Measurements from ENCODE around the gene CNN3. TPM values are rescaled to one million over a fixed set of nuclear protein-coding genes. Genes with fewer than 3 reads are reported as not detected.
A peak's percentile ranks its signal among the peaks of the same experiment; 100 is the strongest.

The CNN3 gene
- total RNA-seq, 8 experiments from 2014 or later = 48.0 to 479 (median 171) TPM

GRCh38 chr1:94872771-94873495, 54.0 kb downstream of the CNN3 start:
- 67 to 100% (median 84%) methylated on average over 1 to 4 of the region's 4 CpGs for WGBS, 10 experiments
- no peak overlapping the region for H3K27ac ChIP-seq
- H3K4me3 ChIP-seq = no peak overlapping the region

GRCh38 chr1:94871031-94871430, 55.9 kb downstream of the CNN3 start:
- 61 to 100% (median 88%) methylated on average over 1 to 2 of the region's 2 CpGs; no CpG with 5 or more reads in 6 of the 10 experiments for WGBS, 10 experiments
- H3K4me1 ChIP-seq (replicated peaks in 1 of 2) = peaks cover 35 to 43% of the 10 kb centered on the region in 2 donors
- H3K4me3 ChIP-seq = no peak overlapping the region
- no peak for ATAC-seq (replicated peaks in 6 of 8)
- in situ Hi-C loops (cut with MboI; ENCODE audit: low pct_unique_long_range_greater_than_20kb in 2 of 9, low sequenced_read_pairs in 9 of 9, unreplicated experiment in 9 of 9) = loop anchor here in 2 of 9 experiments (25.0 kb wide), 1 partner anchor 166 kb away; no protein-coding TSS in a partner anchor
- H3K27ac ChIP-seq = no peak overlapping the region

More at GRCh38 chr1:94872771-94873495, 54.0 kb downstream of the CNN3 start:
- in situ Hi-C loops (cut with MboI; ENCODE audit: low pct_unique_long_range_greater_than_20kb in 2 of 9, low sequenced_read_pairs in 9 of 9, unreplicated experiment in 9 of 9) = loop anchor here in 2 of 9 experiments (25.0 kb wide), 1 partner anchor 164 kb away; no protein-coding TSS in a partner anchor
- peak in 3 of 8 experiments; percentile 17 to 56 (median 35) for ATAC-seq (replicated peaks in 6 of 8)
- peaks cover 22 to 32% of the 10 kb centered on the region in 2 donors for H3K4me1 ChIP-seq (replicated peaks in 1 of 2)

GRCh38 chr1:94866164-94866807, 60.6 kb downstream of the CNN3 start:
- H3K4me1 ChIP-seq (replicated peaks in 1 of 2) = peaks cover 53 to 57% of the 10 kb centered on the region in 2 donors
- H3K27ac ChIP-seq = peak overlapping the region; percentile 65 to 66
- 0 to 88% (median 54%) methylated on average over 2 to 4 of the region's 4 CpGs; no CpG with 5 or more reads in 1 of the 10 experiments for WGBS, 10 experiments
- peak in 7 of 8 experiments; percentile 11 to 69 (median 61) for ATAC-seq (replicated peaks in 6 of 8)
- in situ Hi-C loops (cut with MboI; ENCODE audit: low pct_unique_long_range_greater_than_20kb in 2 of 9, low sequenced_read_pairs in 9 of 9, unreplicated experiment in 9 of 9) = loop anchor here in 2 of 9 experiments (25.0 kb wide), 1 partner anchor 171 kb away; no protein-coding TSS in a partner anchor
- no peak overlapping the region for H3K4me3 ChIP-seq

- H3K4me3 ChIP-seq = no peak overlapping the region
- WGBS, 10 experiments = 0 to 70% (median 47%) methylated on average over 2 to 4 of the region's 4 CpGs; no CpG with 5 or more reads in 1 of the 10 experiments
- peak; percentile 6 to 67 (median 56) for ATAC-seq (replicated peaks in 6 of 8)
- peak overlapping the region; percentile 65 to 66 for H3K27ac ChIP-seq
- in situ Hi-C loops (cut with MboI; ENCODE audit: low pct_unique_long_range_greater_than_20kb in 2 of 9, low sequenced_read_pairs in 9 of 9, unreplicated experiment in 9 of 9) = loop anchor here in 2 of 9 experiments (25.0 kb wide), 1 partner anchor 172 kb away; no protein-coding TSS in a partner anchor
- H3K4me1 ChIP-seq (replicated peaks in 1 of 2) = peaks cover 53 to 57% of the 10 kb centered on the region in 2 donors
These were observed 61.5 kb downstream of the CNN3 start for GRCh38 chr1:94865360-94865759.

GRCh38 chr1:94864821-94865220, 62.1 kb downstream of the CNN3 start:
- peak in 1 of 8 experiments; percentile 9 for ATAC-seq (replicated peaks in 6 of 8)
- H3K4me3 ChIP-seq = no peak overlapping the region
- 27 to 64% (median 39%) methylated on average over 3 to 9 of the region's 9 CpGs; no CpG with 5 or more reads in 3 of the 10 experiments for WGBS, 10 experiments
- H3K27ac ChIP-seq = peak overlapping the region; percentile 57 to 63
- H3K4me1 ChIP-seq (replicated peaks in 1 of 2) = peaks cover 50 to 58% of the 10 kb centered on the region in 2 donors
- in situ Hi-C loops (cut with MboI; ENCODE audit: low pct_unique_long_range_greater_than_20kb in 2 of 9, low sequenced_read_pairs in 9 of 9, unreplicated experiment in 9 of 9) = loop anchor here in 2 of 9 experiments (25.0 kb wide), 1 partner anchor 172 kb away; no protein-coding TSS in a partner anchor

- WGBS, 10 experiments = 0 to 14% (median 5%) methylated on average over 2 to 4 of the region's 4 CpGs; no CpG with 5 or more reads in 4 of the 10 experiments
- Histone ChIP-seq H3K4me3 (no peak overlapping the region), H3K4me1 (replicated peaks in 1 of 2) (peaks cover 44 to 62% of the 10 kb centered on the region in 2 donors), H3K27ac (peak overlapping the region; percentile 57 to 63)
- ATAC-seq (replicated peaks in 6 of 8) = peak; percentile 50 to 93 (median 76)
- in situ Hi-C loops (cut with MboI; ENCODE audit: low pct_unique_long_range_greater_than_20kb in 2 of 9, low sequenced_read_pairs in 9 of 9, unreplicated experiment in 9 of 9) = loop anchor here in 2 of 9 experiments (25.0 kb wide), 1 partner anchor 173 kb away; no protein-coding TSS in a partner anchor
These were observed 63.0 kb downstream of the CNN3 start for GRCh38 chr1:94863919-94864318.

- no peak overlapping the region for H3K4me3 ChIP-seq
- in situ Hi-C loops (cut with MboI; ENCODE audit: low pct_unique_long_range_greater_than_20kb in 2 of 9, low sequenced_read_pairs in 9 of 9, unreplicated experiment in 9 of 9) = loop anchor here in 2 of 9 experiments (25.0 kb wide), 1 partner anchor 174 kb away; no protein-coding TSS in a partner anchor
- 0 to 43% (median 9%) methylated on average over 1 to 2 of the region's 2 CpGs; no CpG with 5 or more reads in 1 of the 10 experiments for WGBS, 10 experiments
These were observed 63.5 kb downstream of the CNN3 start for GRCh38 chr1:94863297-94863911.

GRCh38 chr1:94862718-94863117, 64.2 kb downstream of the CNN3 start:
- no peak for ATAC-seq (replicated peaks in 6 of 8)
- WGBS, 10 experiments = 29 to 100% (median 83%) methylated on average over 1 to 2 of the region's 2 CpGs; no CpG with 5 or more reads in 4 of the 10 experiments
- in situ Hi-C loops (cut with MboI; ENCODE audit: low pct_unique_long_range_greater_than_20kb in 2 of 9, low sequenced_read_pairs in 9 of 9, unreplicated experiment in 9 of 9) = loop anchor here in 2 of 9 experiments (25.0 kb wide), 1 partner anchor 175 kb away; no protein-coding TSS in a partner anchor
- no peak overlapping the region for H3K4me3 ChIP-seq
- peaks cover 44 to 62% of the 10 kb centered on the region in 2 donors for H3K4me1 ChIP-seq (replicated peaks in 1 of 2)
- H3K27ac ChIP-seq = peak overlapping the region in 1 of 2 donors; percentile 43

More at GRCh38 chr1:94863297-94863911, 63.5 kb downstream of the CNN3 start:
- Histone ChIP-seq H3K4me1 (replicated peaks in 1 of 2) (peaks cover 44 to 62% of the 10 kb centered on the region in 2 donors), H3K27ac (peak overlapping the region; percentile 43 to 57)
- peak in 2 of 8 experiments; percentile 16 to 33 for ATAC-seq (replicated peaks in 6 of 8)

GRCh38 chr1:94859174-94859573, 67.7 kb downstream of the CNN3 start:
- in situ Hi-C loops (cut with MboI; ENCODE audit: low pct_unique_long_range_greater_than_20kb in 2 of 9, low sequenced_read_pairs in 9 of 9, unreplicated experiment in 9 of 9) = loop anchor here in 6 of 9 experiments (10.0 to 25.0 kb wide), 3 partner anchors 176 to 186 kb away; no protein-coding TSS in a partner anchor
- no peak overlapping the region for H3K27ac ChIP-seq
- H3K4me3 ChIP-seq = no peak overlapping the region
- ATAC-seq (replicated peaks in 6 of 8) = no peak
- peaks cover 13 to 40% of the 10 kb centered on the region in 2 donors for H3K4me1 ChIP-seq (replicated peaks in 1 of 2)
- 56 to 90% (median 66%) methylated on average over 1 to 2 of the region's 2 CpGs; no CpG with 5 or more reads in 4 of the 10 experiments for WGBS, 10 experiments

GRCh38 chr1:94858276-94858675, 68.6 kb downstream of the CNN3 start:
- in situ Hi-C loops (cut with MboI; ENCODE audit: low pct_unique_long_range_greater_than_20kb in 2 of 9, low sequenced_read_pairs in 9 of 9, unreplicated experiment in 9 of 9) = loop anchor here in 6 of 9 experiments (10.0 to 25.0 kb wide), 3 partner anchors 177 to 187 kb away; no protein-coding TSS in a partner anchor
- H3K27ac ChIP-seq = no peak overlapping the region
- peaks cover 4 to 31% of the 10 kb centered on the region in 2 donors for H3K4me1 ChIP-seq (replicated peaks in 1 of 2)
- no peak overlapping the region for H3K4me3 ChIP-seq
- no peak for ATAC-seq (replicated peaks in 6 of 8)
- WGBS, 10 experiments = 80 to 100% (median 100%) methylated on average over 1 to 2 of the region's 2 CpGs; no CpG with 5 or more reads in 5 of the 10 experiments

GRCh38 chr1:94856868-94857267, 70.0 kb downstream of the CNN3 start:
- Histone ChIP-seq H3K4me1 (replicated peaks in 1 of 2) (peaks cover 0 to 19% of the 10 kb centered on the region in 2 donors), H3K27ac (no peak overlapping the region), H3K4me3 (no peak overlapping the region)
- no peak for ATAC-seq (replicated peaks in 6 of 8)
- 80 to 100% (median 91%) methylated on average over 1 to 3 of the region's 3 CpGs; no CpG with 5 or more reads in 1 of the 10 experiments for WGBS, 10 experiments
- in situ Hi-C loops (cut with MboI; ENCODE audit: low pct_unique_long_range_greater_than_20kb in 2 of 9, low sequenced_read_pairs in 9 of 9, unreplicated experiment in 9 of 9) = loop anchor here in 6 of 9 experiments (10.0 to 25.0 kb wide), 3 partner anchors 178 to 188 kb away; no protein-coding TSS in a partner anchor

- H3K4me1 ChIP-seq (replicated peaks in 1 of 2) = peaks cover 3 to 19% of the 10 kb centered on the region in 2 donors
- 93 to 100% (median 98%) methylated on average over 1 to 5 of the region's 5 CpGs for WGBS, 10 experiments
- ATAC-seq (replicated peaks in 6 of 8) = no peak
- H3K27ac ChIP-seq = no peak overlapping the region
- in situ Hi-C loops (cut with MboI; ENCODE audit: low pct_unique_long_range_greater_than_20kb in 2 of 9, low sequenced_read_pairs in 9 of 9, unreplicated experiment in 9 of 9) = loop anchor here in 6 of 9 experiments (10.0 to 25.0 kb wide), 3 partner anchors 179 to 189 kb away; no protein-coding TSS in a partner anchor
- no peak overlapping the region for H3K4me3 ChIP-seq
These were observed 70.9 kb downstream of the CNN3 start for GRCh38 chr1:94856004-94856403.
